ENCODE measurements around the gene SLC30A5.
"Not testable (repeated sequence)": the region's sequence is repeated elsewhere in the genome, so short reads cannot be mapped to it uniquely, and the experiment has no call there.

SLC30A5 gene

GRCh38 chr5:69105996-69106906, 12.4 kb downstream of the SLC30A5 start:
- DNase-seq (ENCODE audit: low read depth, low spot score), result no peak

GRCh38 chr5:69108367-69108766, 14.6 kb downstream of the SLC30A5 start:
- DNase-seq (ENCODE audit: low read depth, low spot score), result not testable (repeated sequence)

- DNase-seq (ENCODE audit: low read depth, low spot score), result no peak
These were observed 20.0 kb downstream of the SLC30A5 start for GRCh38 chr5:69113851-69114250.

- DNase-seq (ENCODE audit: low read depth, low spot score), result no peak
These were observed 21.7 kb downstream of the SLC30A5 start for GRCh38 chr5:69115526-69115925.

GRCh38 chr5:69129413-69129812, 35.6 kb downstream of the SLC30A5 start:
- DNase-seq (ENCODE audit: low read depth, low spot score), result no peak

- no peak for DNase-seq (ENCODE audit: low read depth, low spot score)
These were observed 36.4 kb downstream of the SLC30A5 start for GRCh38 chr5:69130241-69130640.

- no peak for DNase-seq (ENCODE audit: low read depth, low spot score)
These were observed 37.5 kb downstream of the SLC30A5 start for GRCh38 chr5:69131304-69131703.

GRCh38 chr5:69134126-69134525, 40.3 kb downstream of the SLC30A5 start:
- DNase-seq (ENCODE audit: low read depth, low spot score), result no peak

- DNase-seq (ENCODE audit: low read depth, low spot score), result no peak
These were observed 42.5 kb downstream of the SLC30A5 start for GRCh38 chr5:69136293-69136692.

GRCh38 chr5:69137208-69137607, 43.4 kb downstream of the SLC30A5 start:
- DNase-seq (ENCODE audit: low read depth, low spot score), result not testable (repeated sequence)

GRCh38 chr5:69137807-69138206, 44.0 kb downstream of the SLC30A5 start:
- no peak for DNase-seq (ENCODE audit: low read depth, low spot score)

GRCh38 chr5:69138766-69139165, 45.0 kb downstream of the SLC30A5 start:
- no peak for DNase-seq (ENCODE audit: low read depth, low spot score)

GRCh38 chr5:69140239-69140638, 46.4 kb downstream of the SLC30A5 start:
- DNase-seq (ENCODE audit: low read depth, low spot score), result not testable (repeated sequence)

GRCh38 chr5:69140827-69141226, 47.0 kb downstream of the SLC30A5 start:
- no peak for DNase-seq (ENCODE audit: low read depth, low spot score)

GRCh38 chr5:69148576-69148975, 54.8 kb downstream of the SLC30A5 start:
- DNase-seq (ENCODE audit: low read depth, low spot score), result not testable (repeated sequence)

- DNase-seq (ENCODE audit: low read depth, low spot score), result no peak
These were observed 55.3 kb downstream of the SLC30A5 start for GRCh38 chr5:69148981-69149675.

GRCh38 chr5:69149676-69150010, 55.8 kb downstream of the SLC30A5 start:
- no peak for DNase-seq (ENCODE audit: low read depth, low spot score)

- DNase-seq (ENCODE audit: low read depth, low spot score), result no peak
These were observed 58.9 kb downstream of the SLC30A5 start for GRCh38 chr5:69152731-69153130.

- no peak for DNase-seq (ENCODE audit: low read depth, low spot score)
These were observed 62.6 kb downstream of the SLC30A5 start for GRCh38 chr5:69156456-69156855.

GRCh38 chr5:69158039-69158438, 64.2 kb downstream of the SLC30A5 start:
- DNase-seq (ENCODE audit: low read depth, low spot score), result no peak

GRCh38 chr5:69160651-69161050, 66.8 kb downstream of the SLC30A5 start:
- no peak for DNase-seq (ENCODE audit: low read depth, low spot score)

- DNase-seq (ENCODE audit: low read depth, low spot score), result peak; percentile 91
These were observed 73.1 kb downstream of the SLC30A5 start, which contains the start of gene CCNB1 for GRCh38 chr5:69166686-69167492. TSS of gene CCNB1 (plus strand) at chr5:69167150. CDS start at chr5:69167263, 113 bp downstream.

Measured in iPS DF 19.7 (cell line).